Measurements from ENCODE around the gene CLIP2. TPM values are rescaled to one million over a fixed set of nuclear protein-coding genes. Genes with fewer than 3 reads are reported as not detected.
"Not testable (repeated sequence)": the region's sequence is repeated elsewhere in the genome, so short reads cannot be mapped to it uniquely, and the experiment has no call there.

CLIP2 gene
- total RNA-seq (2014; rRNA removed; shearing (Covaris generic)), result 29.1 and 29.7 TPM in 2 replicates

GRCh38 chr7:74289018-74289658 is at the start of gene CLIP2:
Gene CLIP2 (plus strand): TSS chr7:74289407. CDS start chr7:74317547, 28,140 bp downstream.
- Histone ChIP-seq H3K27ac (peak within 1 kb of the TSS; percentile 71), H3K9me3 (replicated peaks) (no peaks in the 10 kb centered on the region), H3K27me3 (no peaks in the 10 kb centered on the region), H3K36me3 (no peaks in the 10 kb centered on the region), H3K4me3 (peak within 1 kb of the TSS; percentile 100), H3K4me1 (peaks cover 15% of the 10 kb centered on the region)
- peak; percentile 88 to 89 for DNase-seq

- no peak for DNase-seq
- Histone ChIP-seq H3K4me1 (no peaks in the 10 kb centered on the region), H3K36me3 (peaks cover 92% of the 10 kb centered on the region), H3K27me3 (no peaks in the 10 kb centered on the region), H3K4me3 (no peak overlapping the region), H3K9me3 (replicated peaks) (no peaks in the 10 kb centered on the region), H3K27ac (no peak overlapping the region)
These were observed 48.7 kb upstream of the CLIP2 start for GRCh38 chr7:74240482-74240881.

GRCh38 chr7:74242122-74242443 is 47.1 kb upstream of the CLIP2 start:
- no peak overlapping the region for H3K27ac ChIP-seq
- no peaks in the 10 kb centered on the region for H3K27me3 ChIP-seq
- H3K9me3 ChIP-seq (replicated peaks), result no peaks in the 10 kb centered on the region
- H3K36me3 ChIP-seq, result peaks cover 93% of the 10 kb centered on the region
- no peak for DNase-seq
- no peaks in the 10 kb centered on the region for H3K4me1 ChIP-seq
- H3K4me3 ChIP-seq, result no peak overlapping the region

DNA sequence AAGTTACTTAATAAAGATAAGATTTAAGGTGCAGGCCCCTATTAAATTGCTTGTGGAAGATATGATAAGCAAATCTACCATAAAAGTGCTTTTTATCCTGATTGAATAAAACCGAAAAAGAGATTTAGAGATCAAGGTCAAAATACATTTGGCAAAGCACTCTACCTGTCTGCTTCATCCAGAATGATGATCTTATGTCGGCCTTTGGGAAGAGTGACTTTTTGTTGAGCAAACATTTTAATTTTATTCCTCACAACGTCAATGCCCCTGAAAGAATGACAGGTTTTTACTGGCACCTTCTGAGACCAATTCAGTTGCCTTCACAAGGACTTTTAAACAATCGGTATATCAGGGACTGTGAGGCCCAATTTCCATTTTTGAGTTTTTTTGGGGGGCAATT is 42.7 kb upstream of the CLIP2 start:
- no peaks in the 10 kb centered on the region for H3K9me3 ChIP-seq (replicated peaks)

DNA sequence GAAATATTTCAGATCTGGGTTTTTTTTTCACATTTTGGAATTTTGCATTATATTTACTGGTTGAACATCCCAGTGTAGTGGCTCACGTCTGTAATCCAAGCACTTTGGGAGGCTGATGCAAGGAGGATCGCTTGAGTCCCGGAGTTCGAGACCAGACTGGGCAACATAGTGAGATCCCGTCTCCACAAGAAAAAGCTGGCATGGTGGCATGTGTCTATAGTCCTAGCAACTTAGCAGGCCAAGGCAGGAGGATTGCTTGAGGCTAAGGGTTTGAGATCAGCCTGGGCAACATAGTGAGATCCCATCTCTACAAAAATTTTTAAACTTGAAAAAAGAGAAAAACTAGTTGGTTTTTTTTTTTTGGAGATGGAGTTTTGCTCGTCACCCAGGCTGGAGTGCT is 41.1 kb upstream of the CLIP2 start:
- H3K4me3 ChIP-seq, result no peak overlapping the region
- peaks cover 7% of the 10 kb centered on the region; the same call in 1 of the 2 replicates for H3K4me1 ChIP-seq
- H3K36me3 ChIP-seq, result peaks cover 79% of the 10 kb centered on the region
- no peaks in the 10 kb centered on the region for H3K27me3 ChIP-seq
- no peak overlapping the region for H3K27ac ChIP-seq
- no peak for DNase-seq
- no peaks in the 10 kb centered on the region for H3K9me3 ChIP-seq (replicated peaks)

More for the DNA sequence above, 42.7 kb upstream of the CLIP2 start:
- H3K27me3 ChIP-seq, result no peaks in the 10 kb centered on the region
- DNase-seq, result no peak
- H3K4me1 ChIP-seq, result no peaks in the 10 kb centered on the region
- no peak overlapping the region for H3K4me3 ChIP-seq
- no peak overlapping the region for H3K27ac ChIP-seq
- peaks cover 91% of the 10 kb centered on the region for H3K36me3 ChIP-seq

DNA sequence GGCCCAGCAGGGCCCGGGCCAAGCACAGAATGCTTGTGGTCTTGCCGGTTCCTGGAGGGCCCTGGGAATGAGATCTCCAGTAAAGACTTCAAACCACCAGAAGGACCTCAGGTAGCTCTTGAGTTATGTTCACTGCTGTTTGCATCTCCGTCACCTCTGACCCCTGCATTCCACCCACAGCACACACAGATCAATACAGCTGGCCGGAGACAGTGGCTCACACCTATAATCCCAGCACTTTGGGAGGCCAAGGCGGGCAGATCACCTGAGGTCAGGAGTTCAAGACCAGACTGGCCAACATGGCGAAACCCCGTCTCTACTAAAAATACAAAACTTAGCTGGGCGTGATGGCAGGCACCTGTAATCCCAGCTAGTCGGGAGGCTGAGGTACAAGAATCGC is 40.1 kb upstream of the CLIP2 start:
- not testable (repeated sequence) for H3K4me3 ChIP-seq; DNase-seq; H3K9me3 ChIP-seq (replicated peaks); H3K27me3 ChIP-seq; H3K27ac ChIP-seq
- Histone ChIP-seq H3K36me3 (peaks cover 70% of the 10 kb centered on the region), H3K4me1 (peaks cover 11% of the 10 kb centered on the region; the same call in 1 of the 2 replicates)

DNA sequence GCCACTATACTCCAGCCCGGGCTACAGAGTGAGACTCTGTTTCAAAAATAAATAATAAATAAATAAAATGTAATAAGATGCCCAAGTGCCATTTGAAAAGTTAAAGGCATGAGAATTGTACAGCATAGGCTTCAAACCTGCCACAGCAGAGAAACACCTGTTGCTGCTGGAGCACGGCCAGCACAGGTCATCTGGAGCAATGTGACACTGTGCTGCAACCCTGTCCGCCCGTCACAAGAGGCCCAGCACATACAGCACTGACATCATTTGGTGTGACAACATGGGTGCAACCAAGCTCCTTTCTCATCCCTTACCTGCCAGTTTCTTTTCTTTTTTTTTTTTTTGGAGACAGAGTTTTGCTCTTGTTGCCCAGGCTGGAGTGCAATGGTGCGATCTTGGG is 36.3 kb upstream of the CLIP2 start:
- Histone ChIP-seq H3K27ac (no peak overlapping the region), H3K27me3 (no peaks in the 10 kb centered on the region), H3K4me1 (peaks cover 26% of the 10 kb centered on the region), H3K36me3 (peaks cover 35% of the 10 kb centered on the region), H3K9me3 (replicated peaks) (no peaks in the 10 kb centered on the region), H3K4me3 (no peak overlapping the region)
- peak in 1 of 2 experiments; percentile 39 for DNase-seq

GRCh38 chr7:74253331-74253730 is 35.9 kb upstream of the CLIP2 start:
- no peaks in the 10 kb centered on the region for H3K9me3 ChIP-seq (replicated peaks)

DNA sequence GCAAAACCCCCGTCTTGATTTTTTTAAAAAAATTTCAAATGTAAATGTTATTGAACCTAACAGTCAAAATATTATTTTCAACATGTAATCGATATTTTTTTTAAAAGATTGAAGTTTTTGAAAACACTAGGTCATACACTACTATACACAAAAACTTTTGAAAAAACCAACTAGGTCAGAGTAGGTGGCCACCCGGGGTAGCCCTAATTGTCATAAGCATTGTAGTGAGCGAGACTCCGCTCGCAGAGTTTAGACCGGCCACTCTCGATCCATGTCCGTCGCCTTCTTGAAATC is 35.4 kb upstream of the CLIP2 start:
- DNase-seq, result no peak
- peak overlapping the region; percentile 91 for H3K4me3 ChIP-seq
- no peaks in the 10 kb centered on the region for H3K9me3 ChIP-seq (replicated peaks)
- H3K36me3 ChIP-seq, result peaks cover 26% of the 10 kb centered on the region
- H3K4me1 ChIP-seq, result peaks cover 26% of the 10 kb centered on the region
- H3K27me3 ChIP-seq, result no peaks in the 10 kb centered on the region
- peak overlapping the region; percentile 83 for H3K27ac ChIP-seq

More at GRCh38 chr7:74253331-74253730, 35.9 kb upstream of the CLIP2 start:
- H3K27ac ChIP-seq, result peak overlapping the region; percentile 83; the same call in 1 of the 2 replicates
- peak overlapping the region; percentile 91 for H3K4me3 ChIP-seq
- peaks cover 26% of the 10 kb centered on the region for H3K4me1 ChIP-seq
- DNase-seq, result no peak
- H3K36me3 ChIP-seq, result peaks cover 31% of the 10 kb centered on the region
- no peaks in the 10 kb centered on the region for H3K27me3 ChIP-seq

DNA sequence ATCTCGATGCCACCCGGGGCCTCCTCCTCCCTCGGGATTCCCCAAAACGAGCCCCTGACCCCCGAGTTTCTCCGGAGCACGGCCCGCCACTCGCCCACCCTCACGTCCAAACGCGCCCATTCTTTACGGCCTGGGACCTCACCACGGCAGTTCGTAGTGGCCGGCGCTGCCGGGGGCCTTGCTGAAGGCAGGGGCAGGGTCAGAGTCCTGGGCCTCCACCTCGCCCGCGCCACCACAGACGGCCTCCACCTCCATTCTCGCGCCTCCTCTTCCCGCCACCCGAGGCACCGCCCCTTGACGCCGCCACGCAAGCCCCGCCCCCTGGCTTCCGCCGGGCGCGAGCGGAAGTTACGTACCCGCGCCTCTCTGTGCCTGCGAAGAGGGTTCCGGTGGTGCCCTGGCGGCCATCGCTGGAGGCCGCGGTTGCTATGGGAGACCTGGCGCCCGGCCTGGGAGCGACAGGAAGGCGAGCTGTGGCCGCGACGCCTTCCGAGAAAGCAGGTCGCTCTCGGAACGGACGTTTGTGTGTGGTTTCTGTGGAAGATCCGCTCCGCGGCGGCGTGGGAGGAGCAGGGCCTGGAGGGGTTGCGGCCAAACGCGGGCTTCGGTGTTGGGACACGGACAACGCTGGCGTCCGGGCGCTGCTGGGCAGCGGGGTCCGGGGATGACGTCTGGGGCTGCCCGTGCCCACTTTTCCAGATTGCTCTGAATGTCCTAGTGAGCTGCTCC is 34.9 kb upstream of the CLIP2 start, which contains the start of gene RFC2:
TSS of gene RFC2 (minus strand) at position 271 of the 729 bp plus-strand sequence. CDS start at position 255, 16 bp downstream.
- Histone ChIP-seq H3K9me3 (replicated peaks) (no peaks in the 10 kb centered on the region), H3K27ac (peak within 1 kb of the TSS; percentile 83), H3K4me3 (peak within 1 kb of the TSS; percentile 91), H3K27me3 (no peaks in the 10 kb centered on the region), H3K4me1 (peaks cover 26% of the 10 kb centered on the region), H3K36me3 (peaks cover 21% of the 10 kb centered on the region)
- peak; percentile 97 for DNase-seq

GRCh38 chr7:74254858-74255379 is 34.3 kb upstream of the CLIP2 start:
- peaks cover 15% of the 10 kb centered on the region for H3K36me3 ChIP-seq
- DNase-seq, result no peak
- peaks cover 26% of the 10 kb centered on the region for H3K4me1 ChIP-seq
- peak overlapping the region; percentile 91 for H3K4me3 ChIP-seq
- H3K9me3 ChIP-seq (replicated peaks), result no peaks in the 10 kb centered on the region
- H3K27ac ChIP-seq, result peak overlapping the region; percentile 83; the same call in 1 of the 2 replicates
- no peaks in the 10 kb centered on the region for H3K27me3 ChIP-seq

- H3K9me3 ChIP-seq (replicated peaks); H3K27ac ChIP-seq; DNase-seq; H3K27me3 ChIP-seq: not testable (repeated sequence)
- Histone ChIP-seq H3K4me3 (peak overlapping the region; percentile 91; the same call in 1 of the 2 replicates), H3K36me3 (peaks cover 11% of the 10 kb centered on the region), H3K4me1 (peaks cover 26% of the 10 kb centered on the region)
These were observed 33.7 kb upstream of the CLIP2 start for GRCh38 chr7:74255461-74255860.

GRCh38 chr7:74256491-74257408 is 32.5 kb upstream of the CLIP2 start:
- DNase-seq, result peak; percentile 78 to 85
- H3K27ac ChIP-seq, result peak overlapping the region; percentile 3; the same call in 1 of the 2 replicates

DNA sequence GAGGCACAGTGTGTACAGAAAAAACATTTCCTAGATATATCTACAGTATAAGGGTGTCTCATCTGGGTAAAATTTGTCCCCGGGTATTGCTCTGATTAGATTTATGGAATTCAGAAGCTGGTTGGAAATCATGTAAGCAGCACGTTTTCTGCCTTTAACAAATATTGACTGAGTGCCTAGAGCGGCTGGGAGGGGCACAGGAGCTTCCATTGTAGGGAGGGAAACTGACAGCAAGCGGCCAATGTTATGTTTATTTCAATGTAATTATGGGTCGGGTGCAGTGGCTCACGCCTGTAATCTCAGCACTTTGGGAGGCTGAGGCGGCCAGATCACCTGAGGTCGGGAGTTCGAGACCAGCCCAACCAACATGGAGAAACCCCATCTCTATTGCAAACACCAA is 30.6 kb upstream of the CLIP2 start:
- H3K27ac ChIP-seq, result no peak overlapping the region
- no peaks in the 10 kb centered on the region for H3K9me3 ChIP-seq (replicated peaks)
- H3K4me3 ChIP-seq, result no peak overlapping the region
- no peaks in the 10 kb centered on the region for H3K36me3 ChIP-seq
- H3K4me1 ChIP-seq, result peaks cover 28% of the 10 kb centered on the region
- no peaks in the 10 kb centered on the region for H3K27me3 ChIP-seq
- no peak for DNase-seq

More at GRCh38 chr7:74256491-74257408, 32.5 kb upstream of the CLIP2 start:
- H3K27me3 ChIP-seq, result no peaks in the 10 kb centered on the region
- no peaks in the 10 kb centered on the region for H3K36me3 ChIP-seq
- no peaks in the 10 kb centered on the region for H3K9me3 ChIP-seq (replicated peaks)
- peaks cover 26% of the 10 kb centered on the region for H3K4me1 ChIP-seq
- H3K4me3 ChIP-seq, result no peak overlapping the region

Measured in SJCRH30 (cell line).